Testis (tissue), 2 donors: ENCODE data around the gene PPM1D.

Experiments
- CTCF ChIP-seq, 3 experiments: fragments of 450-650 bp in 2 of 3; fragments of 200-600 bp in 1 of 3; sonication (generic) in 1 of 3; IDR thresholded peaks; one replicate each; pipeline ENCODE4 v1.5.1; 2016 to 2019; ENCODE audit warnings: antibody characterized with exemption in 3 of 3, mild to moderate bottlenecking in 2 of 3, moderate library complexity in 1 of 3
- POLR2A ChIP-seq: fragments of 450-650 bp; IDR thresholded peaks from one replicate; pipeline ENCODE4 v1.6.1; 2017; ENCODE audit warnings: antibody characterized with exemption, mild to moderate bottlenecking, moderate library complexity

- TF ChIP-seq CTCF (IDR thresholded peaks at IDR 0.05) (no peak), POLR2A (no peak)
These were observed 65.6 kb downstream of the PPM1D start for GRCh38 chr17:60665602-60666001.
